H9 (cell line): ENCODE measurements around the gene SMYD2. TPM values are rescaled to one million over a fixed set of nuclear protein-coding genes. Genes with fewer than 3 reads are reported as not detected.

Source experiments
- DNase-seq: peaks from one replicate; pipeline ENCODE4 v3.0.0-alpha.2; 2017
- H2AFZ ChIP-seq: one replicate; pipeline ENCODE4 v1.6.1; 2013; ENCODE audit warnings: mild to moderate bottlenecking, low read length, control low read depth, moderate library complexity
- H2AK5ac ChIP-seq: 2 replicates; pipeline ENCODE4 v1.6.1; 2013; ENCODE audit warnings: low read length, control low read depth, mixed read lengths; ENCODE audit not compliant: insufficient read length
- H2BK120ac ChIP-seq: one replicate; pipeline ENCODE4 v1.6.1; 2013; ENCODE audit warnings: low read depth, mild to moderate bottlenecking, low read length, control low read depth, inconsistent platforms; ENCODE audit not compliant: poor library complexity, severe bottlenecking
- H2BK12ac ChIP-seq: 2 replicates; pipeline ENCODE4 v1.6.1; 2013; ENCODE audit warnings: low read length, control low read depth, mixed read lengths, low read depth; ENCODE audit not compliant: insufficient read length
- H2BK15ac ChIP-seq: 2 replicates; pipeline ENCODE4 v1.6.1; 2013; ENCODE audit warnings: low read depth, low read length, control low read depth
- H2BK20ac ChIP-seq: one replicate; pipeline ENCODE4 v1.6.1; 2013; ENCODE audit warnings: low read depth, mild to moderate bottlenecking, low read length, control low read depth, inconsistent platforms; ENCODE audit not compliant: poor library complexity, severe bottlenecking
- H2BK5ac ChIP-seq: 2 replicates; pipeline ENCODE4 v1.6.1; 2013; ENCODE audit warnings: low read length, control low read depth, mixed read lengths; ENCODE audit not compliant: insufficient read length
- H3K14ac ChIP-seq: 2 replicates; pipeline ENCODE4 v1.6.1; 2013; ENCODE audit warnings: low read length, control low read depth; ENCODE audit not compliant: insufficient read depth
- H3K18ac ChIP-seq: 2 replicates; pipeline ENCODE4 v1.6.1; 2013; ENCODE audit warnings: low read depth, mild to moderate bottlenecking, mixed read lengths, low read length, control low read depth; ENCODE audit not compliant: insufficient read length
- H3K23ac ChIP-seq: 2 replicates; pipeline ENCODE4 v1.6.1; 2013; ENCODE audit warnings: low read length, control low read depth, mixed read lengths, low read depth; ENCODE audit not compliant: insufficient read length
- H3K23me2 ChIP-seq: 2 replicates; pipeline ENCODE4 v1.6.1; 2013; ENCODE audit warnings: low read depth, mild to moderate bottlenecking, mixed read lengths, low read length, control low read depth; ENCODE audit not compliant: insufficient read length, poor library complexity, severe bottlenecking
- H3K27ac ChIP-seq: 2 replicates; pipeline ENCODE4 v1.5.1; 2013; ENCODE audit warnings: low read length, control low read depth, mixed read lengths, low read depth; ENCODE audit not compliant: insufficient read length
- H3K27me3 ChIP-seq: 2 replicates; pipeline ENCODE4 v1.6.1; 2013; ENCODE audit warnings: low read length, control low read depth, inconsistent platforms; ENCODE audit not compliant: insufficient read depth
- H3K4ac ChIP-seq: 2 replicates; pipeline ENCODE4 v1.6.1; 2013; ENCODE audit warnings: low read depth, mild to moderate bottlenecking, control low read depth, inconsistent platforms, low read length, moderate library complexity
- H3K4me1 ChIP-seq: 2 replicates; pipeline ENCODE4 v1.6.1; 2013; ENCODE audit warnings: low read length, control low read depth, inconsistent platforms; ENCODE audit not compliant: insufficient read depth
- H3K4me2 ChIP-seq: 2 replicates; pipeline ENCODE4 v1.6.1; 2013; ENCODE audit warnings: low read length, control low read depth, mixed read lengths; ENCODE audit not compliant: insufficient read length, insufficient read depth
- H3K56ac ChIP-seq: 2 replicates; pipeline ENCODE4 v1.6.1; 2013; ENCODE audit warnings: low read depth, mild to moderate bottlenecking, mixed read lengths, low read length, control low read depth; ENCODE audit not compliant: insufficient read length
- H3K79me1 ChIP-seq: 2 replicates; pipeline ENCODE4 v1.6.1; 2013; ENCODE audit warnings: low read depth, mild to moderate bottlenecking, moderate library complexity, low read length, control low read depth, inconsistent platforms; ENCODE audit not compliant: insufficient read depth, poor library complexity, severe bottlenecking
- H3K79me2 ChIP-seq: 2 replicates; pipeline ENCODE4 v1.6.1; 2013; ENCODE audit warnings: low read length, control low read depth, inconsistent platforms; ENCODE audit not compliant: insufficient read depth
- H3K9ac ChIP-seq: 2 replicates; pipeline ENCODE4 v1.6.1; 2013; ENCODE audit warnings: low read length, control low read depth, mixed read lengths; ENCODE audit not compliant: insufficient read length; ENCODE audit errors: extremely low read depth
- H3K9me3 ChIP-seq: one replicate; pipeline ENCODE4 v1.6.1; 2013; ENCODE audit warnings: low read depth, low read length, inconsistent platforms; ENCODE audit not compliant: control insufficient read depth
- H3T11ph ChIP-seq: one replicate; pipeline ENCODE4 v1.6.1; 2013; ENCODE audit warnings: mild to moderate bottlenecking, low read length, control low read depth, inconsistent platforms
- H4K20me1 ChIP-seq: one replicate; pipeline ENCODE4 v1.6.1; 2013; ENCODE audit not compliant: control insufficient read depth, insufficient read length, insufficient read depth
- H4K5ac ChIP-seq: 2 replicates; pipeline ENCODE4 v1.6.1; 2013; ENCODE audit warnings: low read depth, mild to moderate bottlenecking, mixed read lengths, low read length, control low read depth; ENCODE audit not compliant: insufficient read length
- H4K8ac ChIP-seq: replicated peaks from 2 replicates; pipeline ENCODE4 v1.6.1; 2013; ENCODE audit warnings: low read length, control low read depth, mixed read lengths, low read depth; ENCODE audit not compliant: insufficient read length
- H4K91ac ChIP-seq: 2 replicates; pipeline ENCODE4 v1.6.1; 2013; ENCODE audit warnings: low read depth, mild to moderate bottlenecking, moderate library complexity, mixed read lengths, low read length, control low read depth; ENCODE audit not compliant: insufficient read length
- H3K27ac Mint-ChIP-seq, 3 experiments: 2 replicates in 2 of 3; 3 replicates in 1 of 3; pipeline ENCODE4 v1.8.0; 2020 to 2021; ENCODE audit warnings: mixed read lengths in 3 of 3, mild to moderate bottlenecking in 1 of 3, moderate library complexity in 1 of 3
- H3K27me3 Mint-ChIP-seq: 2 replicates; pipeline ENCODE4 v1.8.0; 2021; ENCODE audit warnings: low read depth, mild to moderate bottlenecking, moderate library complexity, mixed read lengths
- H3K36me3 Mint-ChIP-seq, 3 experiments: 2 replicates in 2 of 3; 3 replicates in 1 of 3; pipeline ENCODE4 v1.8.0; 2020 to 2021; ENCODE audit warnings: low read depth in 3 of 3, mixed read lengths in 3 of 3; ENCODE audit not compliant: insufficient read depth in 1 of 3
- H3K4me1 Mint-ChIP-seq, 2 experiments: 2 replicates each; pipeline ENCODE4 v1.8.0; 2020; ENCODE audit warnings: mixed read lengths in 2 of 2
- H3K4me3 Mint-ChIP-seq, 2 experiments: 2 replicates in 1 of 2; 3 replicates in 1 of 2; pipeline ENCODE4 v1.8.0; 2020 to 2021; ENCODE audit warnings: mild to moderate bottlenecking in 2 of 2, mixed read lengths in 2 of 2, moderate library complexity in 1 of 2
- H3K9me3 Mint-ChIP-seq, 2 experiments: 2 replicates in 1 of 2; 3 replicates in 1 of 2; pipeline ENCODE4 v1.8.0; 2020; ENCODE audit warnings: mild to moderate bottlenecking in 2 of 2, mixed read lengths in 2 of 2, moderate library complexity in 1 of 2
- CTCF ChIP-seq: fragments of 200-600 bp; sonication (generic); conservative IDR thresholded peaks from 3 replicates; pipeline ENCODE4 v1.8.0; 2021; ENCODE audit warnings: antibody characterized with exemption, mild to moderate bottlenecking
- WGBS: extraction: QIAGEN DNeasy Blood & Tissue Kit; methylation state at CpG from one replicate; pipeline ENCODE4 v1.1.7; 2013; ENCODE audit warnings: missing lambda C conversion rate, low lambda C conversion rate, mixed read lengths; ENCODE audit not compliant: insufficient read length; ENCODE audit errors: extremely low coverage; 5-methylcytosine and 5-hydroxymethylcytosine counted together
- total RNA-seq: library from RNA; stranded (reverse); gene quantifications from 2 replicates; pipeline ENCODE4 v1.2.1, GENCODE V29; 2021

The SMYD2 gene
- total RNA-seq, 1 experiment from 2014 or later: 10.9 TPM

GRCh38 chr1:214236477-214236876, 44.5 kb upstream of the SMYD2 start:
- H3K23ac ChIP-seq: no peak overlapping the region
- no peak overlapping the region for H3K9ac ChIP-seq
- H3K79me2 ChIP-seq: no peaks in the 10 kb centered on the region
- no peaks in the 10 kb centered on the region for H3K4me1 ChIP-seq
- no peak overlapping the region for H3K14ac ChIP-seq
- no peaks in the 10 kb centered on the region for H3K4me1 Mint-ChIP-seq
- H2BK5ac ChIP-seq: no peak overlapping the region
- peaks cover 2% of the 10 kb centered on the region; the same call in 1 of the 2 replicates for H3K27me3 Mint-ChIP-seq
- no peak overlapping the region for H4K8ac ChIP-seq
- no CpG with 5 or more reads among the region's 2 CpGs for WGBS
- H4K20me1 ChIP-seq: no peaks in the 10 kb centered on the region
- H2BK20ac ChIP-seq: no peak overlapping the region
- no peak overlapping the region for H3K27ac Mint-ChIP-seq
- H3K27me3 ChIP-seq: no peaks in the 10 kb centered on the region
- no peak overlapping the region for H3K4ac ChIP-seq
- no peak overlapping the region for H3K4me3 Mint-ChIP-seq
- H2AK5ac ChIP-seq: no peak overlapping the region
- H3K9me3 ChIP-seq: no peaks in the 10 kb centered on the region
- H3K4me2 ChIP-seq: no peak overlapping the region
- no peaks in the 10 kb centered on the region for H3K9me3 Mint-ChIP-seq
- no peak overlapping the region for H2BK120ac ChIP-seq
- no peak overlapping the region for H3T11ph ChIP-seq
- H4K91ac ChIP-seq: no peak overlapping the region
- no peak overlapping the region for H3K56ac ChIP-seq
- H3K27ac ChIP-seq: no peak overlapping the region
- no peak overlapping the region for H2AFZ ChIP-seq
- DNase-seq: no peak
- no peaks in the 10 kb centered on the region for H3K23me2 ChIP-seq
- H4K5ac ChIP-seq: no peak overlapping the region
- H3K79me1 ChIP-seq: no peaks in the 10 kb centered on the region
- TF ChIP-seq CTCF: no peak
- H3K36me3 Mint-ChIP-seq: no peaks in the 10 kb centered on the region
- H2BK12ac ChIP-seq: no peak overlapping the region
- no peak overlapping the region for H3K18ac ChIP-seq
- H2BK15ac ChIP-seq: no peak overlapping the region
